A673 (cell line): ENCODE data around the gene PMVK. TPM values are rescaled to one million over a fixed set of nuclear protein-coding genes. Genes with fewer than 3 reads are reported as not detected.

Source experiments
- BruUV-seq: library from RNA; stranded (reverse); fragments of 400-500 nt; replicated peaks from 2 replicates; lab custom pipeline; 2021; lab: Mats Ljungman, UMichigan
- CTCF ChIA-PET: fragments of 300-600 bp; sonication (Branson Sonifier 250); formaldehyde crosslinking; loops from one replicate; lab custom pipeline; 2022; ENCODE audit warnings: antibody characterized with exemption; lab: Charles Lee
- POLR2A ChIA-PET: fragments of 300-600 bp; sonication (Branson Sonifier 250); formaldehyde crosslinking; loops from one replicate; lab custom pipeline; 2022; ENCODE audit warnings: antibody characterized with exemption; ENCODE audit not compliant: low non-redundant PET; lab: Charles Lee
- DNase-seq: peaks from one replicate; pipeline ENCODE4 v3.0.0-alpha.2; 2015; ENCODE audit warnings: low spot score
- H3K27ac ChIP-seq: fragments of 200-600 bp; sonication (generic); 2 replicates; pipeline ENCODE4 v1.5.1; 2016; ENCODE audit warnings: mixed run types, low read depth, mild to moderate bottlenecking, mixed read lengths, antibody characterized with exemption, low read length; ENCODE audit not compliant: poor library complexity, severe bottlenecking
- H3K27me3 ChIP-seq: fragments of 200-600 bp; sonication (generic); replicated peaks from 2 replicates; pipeline ENCODE4 v1.6.1; 2017; ENCODE audit warnings: mixed run types, low read depth, mild to moderate bottlenecking, mixed read lengths, antibody characterized with exemption, low read length; ENCODE audit not compliant: insufficient read depth, poor library complexity
- H3K36me3 ChIP-seq: fragments of 200-600 bp; sonication (generic); 2 replicates; pipeline ENCODE4 v1.6.1; 2016; ENCODE audit warnings: mixed run types, mild to moderate bottlenecking, mixed read lengths, antibody characterized with exemption, low read length; ENCODE audit not compliant: insufficient read depth, poor library complexity, severe bottlenecking
- H3K4me1 ChIP-seq: fragments of 200-600 bp; sonication (generic); 2 replicates; pipeline ENCODE4 v1.6.1; 2017; ENCODE audit warnings: mixed run types, mild to moderate bottlenecking, mixed read lengths, antibody characterized with exemption, low read length; ENCODE audit not compliant: insufficient read depth, poor library complexity, severe bottlenecking
- H3K4me3 ChIP-seq: fragments of 200-600 bp; sonication (generic); 2 replicates; pipeline ENCODE4 v1.5.1; 2016; ENCODE audit warnings: low read depth, mixed run types, mild to moderate bottlenecking, mixed read lengths, low read length; ENCODE audit not compliant: poor library complexity, severe bottlenecking
- H3K9me3 ChIP-seq: fragments of 200-600 bp; sonication (generic); 2 replicates; pipeline ENCODE4 v1.6.1; 2016; ENCODE audit warnings: mixed run types, low read depth, mild to moderate bottlenecking, mixed read lengths, antibody characterized with exemption, low read length; ENCODE audit not compliant: poor library complexity, severe bottlenecking
- CTCF ChIP-seq: fragments of 300-800, 200-600 bp; sonication (generic); conservative IDR thresholded peaks from 2 replicates; pipeline ENCODE4 v1.5.1; 2017; ENCODE audit warnings: low read depth, mild to moderate bottlenecking, antibody characterized with exemption, low read length, moderate library complexity, mixed read lengths
- EZH2 ChIP-seq: fragments of 200-600 bp; sonication (generic); IDR thresholded peaks from 2 replicates; pipeline ENCODE4 v1.6.1; 2017; ENCODE audit warnings: borderline replicate concordance, low read depth, mild to moderate bottlenecking, mixed read lengths, antibody characterized with exemption, low read length; ENCODE audit not compliant: poor library complexity, severe bottlenecking
- intact Hi-C: fragments of 100-400 bp; cut with micrococcal nuclease; formaldehyde crosslinking; loops from one replicate; pipeline ENCODE4 v1.10.0; 2022; ENCODE audit not compliant: unreplicated experiment
- total RNA-seq: library from RNA; stranded (reverse); gene quantifications from 2 replicates; pipeline ENCODE4 v1.2.3, GENCODE V29; 2021

PMVK gene
- total RNA-seq, 1 experiment from 2014 or later: 30.8 TPM

GRCh38 chr1:154881820-154882535, 54.5 kb downstream of the PMVK start:
- no peak for TF ChIP-seq EZH2
- TF ChIP-seq CTCF: no peak
- intact Hi-C loops: no loop called here
- H3K27me3 ChIP-seq: no peaks in the 10 kb centered on the region
- BruUV-seq: no TSS peak
- ChIA-PET CTCF (interaction anchor here (1.0 kb wide), 1 partner anchor 212 kb away, joined by 6 read pairs; no protein-coding TSS in a partner anchor), POLR2A (interaction anchor here (0.6 kb wide), 1 partner anchor 29 kb away, joined by 3 read pairs; no protein-coding TSS in a partner anchor)
- H3K4me3 ChIP-seq: no peak overlapping the region
- DNase-seq: peak; percentile 41
- no peaks in the 10 kb centered on the region for H3K4me1 ChIP-seq
- no peak overlapping the region for H3K27ac ChIP-seq
- H3K36me3 ChIP-seq: no peaks in the 10 kb centered on the region
- H3K9me3 ChIP-seq: no peaks in the 10 kb centered on the region

- H3K27ac ChIP-seq: no peak overlapping the region
- no peak for DNase-seq
- no TSS peak for BruUV-seq
- intact Hi-C loops: no loop called here
- no peaks in the 10 kb centered on the region for H3K9me3 ChIP-seq
- no peaks in the 10 kb centered on the region for H3K27me3 ChIP-seq
- TF ChIP-seq CTCF (no peak), EZH2 (no peak)
- POLR2A ChIA-PET: no interaction called here
- H3K4me3 ChIP-seq: no peak overlapping the region
- CTCF ChIA-PET: no interaction called here
- no peaks in the 10 kb centered on the region for H3K4me1 ChIP-seq
- H3K36me3 ChIP-seq: no peaks in the 10 kb centered on the region
Measured at GRCh38 chr1:154880671-154881070, 55.8 kb downstream of the PMVK start.

- Histone ChIP-seq H3K4me3 (no peak overlapping the region), H3K27me3 (no peaks in the 10 kb centered on the region), H3K9me3 (no peaks in the 10 kb centered on the region), H3K4me1 (no peaks in the 10 kb centered on the region), H3K27ac (no peak overlapping the region), H3K36me3 (no peaks in the 10 kb centered on the region)
- ChIA-PET CTCF (interaction anchor here (0.9 to 1.2 kb wide), 8 partner anchors 9 to 658 kb away, joined by 3 to 14 read pairs (median 4); partner anchors contain the start of genes CHRNB2 and KCNN3), POLR2A (no interaction called here)
- no TSS peak for BruUV-seq
- TF ChIP-seq EZH2 (no peak), CTCF (no peak)
- no peak for DNase-seq
- intact Hi-C loops: loop anchor here (10.0 kb wide), 1 partner anchor 394 kb away; no protein-coding TSS in a partner anchor
Measured at GRCh38 chr1:154879038-154879421, 57.5 kb downstream of the PMVK start.
